DOHH2 (cell line): ENCODE results near the gene KCND1.

ENCODE experiments used
- H3F3A ChIP-seq: fragments of 200-600 bp; sonication (generic), shearing (Covaris generic); 2 replicates; pipeline ENCODE4 v1.6.0; 2016; ENCODE audit warnings: antibody characterized with exemption, mild to moderate bottlenecking; ENCODE audit not compliant: control insufficient read depth, insufficient read depth
- H3K27ac ChIP-seq: fragments of 200-600 bp; sonication (generic); 2 replicates; pipeline ENCODE4 v1.5.1; 2014; ENCODE audit warnings: low read depth, mild to moderate bottlenecking, low read length, moderate library complexity
- H3K27me3 ChIP-seq: fragments of 200-600 bp; sonication (generic); 2 replicates; pipeline ENCODE4 v1.6.1; 2014; ENCODE audit warnings: mild to moderate bottlenecking, low read length, mixed read lengths; ENCODE audit not compliant: control insufficient read depth
- H3K36me3 ChIP-seq: fragments of 200-600 bp; sonication (generic); 2 replicates; pipeline ENCODE4 v1.6.1; 2014; ENCODE audit warnings: mild to moderate bottlenecking, low read length, moderate library complexity, mixed read lengths; ENCODE audit not compliant: control insufficient read depth
- H3K4me1 ChIP-seq: fragments of 200-600 bp; sonication (generic); 2 replicates; pipeline ENCODE4 v1.6.1; 2014; ENCODE audit warnings: mild to moderate bottlenecking, low read length, mixed read lengths; ENCODE audit not compliant: control insufficient read depth
- H3K4me2 ChIP-seq: fragments of 200-600 bp; sonication (generic); 2 replicates; pipeline ENCODE4 v1.6.0; 2014; ENCODE audit warnings: mild to moderate bottlenecking, low read length, moderate library complexity
- H3K4me3 ChIP-seq: fragments of 200-600 bp; sonication (generic); 2 replicates; pipeline ENCODE4 v1.5.1; 2014; ENCODE audit warnings: mild to moderate bottlenecking, low read length, mixed read lengths
- H3K79me2 ChIP-seq: fragments of 200-600 bp; sonication (generic); 2 replicates; pipeline ENCODE4 v1.6.1; 2014; ENCODE audit warnings: mild to moderate bottlenecking, low read length, mixed read lengths; ENCODE audit not compliant: control insufficient read depth
- H3K9me2 ChIP-seq: fragments of 200-600 bp; sonication (generic); replicated peaks from 2 replicates; pipeline ENCODE4 v1.6.1; 2014; ENCODE audit warnings: mild to moderate bottlenecking, low read length, mixed read lengths; ENCODE audit not compliant: control insufficient read depth
- H3K9me3 ChIP-seq: fragments of 200-600 bp; sonication (generic); 2 replicates; pipeline ENCODE4 v1.6.1; 2014; ENCODE audit warnings: antibody characterized with exemption, low read length, mixed read lengths; ENCODE audit not compliant: control insufficient read depth, insufficient read depth
- H4K20me1 ChIP-seq: fragments of 200-600 bp; sonication (generic); 2 replicates; pipeline ENCODE4 v1.6.0; 2014; ENCODE audit warnings: low read depth, mild to moderate bottlenecking, antibody characterized with exemption, low read length, moderate library complexity; ENCODE audit not compliant: control insufficient read depth, insufficient read depth
- CTCF ChIP-seq: fragments of 200-600 bp; sonication (generic); IDR thresholded peaks from one replicate; pipeline ENCODE4 v1.5.1; 2014; ENCODE audit warnings: antibody characterized with exemption, mild to moderate bottlenecking, low read depth, low read length; ENCODE audit not compliant: poor library complexity, severe bottlenecking
- EZH2phosphoT487 ChIP-seq: fragments of 200-600 bp; sonication (generic); IDR thresholded peaks from 2 replicates; pipeline ENCODE4 v1.6.1; 2017; ENCODE audit warnings: borderline replicate concordance, mild to moderate bottlenecking, antibody characterized with exemption, low read length, moderate library complexity, mixed read lengths

The KCND1 gene

DNA sequence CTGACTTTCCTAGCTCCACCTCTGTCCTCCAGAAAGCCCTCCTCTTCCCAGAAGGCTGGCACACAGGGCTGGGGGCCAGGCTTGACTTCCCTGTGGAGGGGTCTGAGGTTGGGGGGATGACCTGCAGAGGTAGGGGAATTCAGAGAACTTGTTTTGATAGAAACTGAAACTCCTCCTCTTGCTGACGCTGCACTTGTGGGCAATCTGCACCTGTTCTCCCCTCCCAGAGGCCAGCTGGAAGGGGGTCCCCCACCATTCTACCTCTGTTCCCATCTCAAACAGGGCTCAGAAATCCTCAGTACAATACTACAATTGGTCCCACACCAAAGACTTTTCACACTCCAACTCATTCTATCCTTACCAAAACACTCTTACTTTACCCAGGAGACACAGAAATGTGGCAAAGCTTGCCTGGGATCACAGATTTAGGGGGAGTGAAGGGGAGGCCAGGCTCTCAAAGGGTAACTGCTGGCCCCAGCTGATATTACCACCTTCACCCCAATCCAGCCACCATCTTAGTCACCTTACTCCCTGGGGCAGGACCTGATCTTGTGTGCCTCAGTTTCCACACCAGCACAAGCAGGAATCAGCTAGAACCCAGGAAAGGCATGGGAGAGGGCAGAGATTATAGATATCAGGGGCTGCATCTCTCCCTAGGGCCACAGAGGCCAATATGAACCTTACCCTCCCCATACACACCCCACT, 32.8 kb downstream of the KCND1 start:
- peak overlapping the region; percentile 93 for H3K4me2 ChIP-seq
- H3K4me3 ChIP-seq: peak overlapping the region; percentile 71
- peaks cover 71% of the 10 kb centered on the region for H3K36me3 ChIP-seq
- TF ChIP-seq CTCF: no peak
- no peak for TF ChIP-seq EZH2phosphoT487
- H3K9me2 ChIP-seq: no peaks in the 10 kb centered on the region
- no peaks in the 10 kb centered on the region for H3K9me3 ChIP-seq
- H3F3A ChIP-seq: peaks cover 12% of the 10 kb centered on the region
- no peaks in the 10 kb centered on the region for H4K20me1 ChIP-seq
- peak overlapping the region; percentile 98 for H3K27ac ChIP-seq
- H3K27me3 ChIP-seq: no peaks in the 10 kb centered on the region
- peaks cover 82% of the 10 kb centered on the region for H3K79me2 ChIP-seq
- H3K4me1 ChIP-seq: peaks cover 84% of the 10 kb centered on the region

DNA sequence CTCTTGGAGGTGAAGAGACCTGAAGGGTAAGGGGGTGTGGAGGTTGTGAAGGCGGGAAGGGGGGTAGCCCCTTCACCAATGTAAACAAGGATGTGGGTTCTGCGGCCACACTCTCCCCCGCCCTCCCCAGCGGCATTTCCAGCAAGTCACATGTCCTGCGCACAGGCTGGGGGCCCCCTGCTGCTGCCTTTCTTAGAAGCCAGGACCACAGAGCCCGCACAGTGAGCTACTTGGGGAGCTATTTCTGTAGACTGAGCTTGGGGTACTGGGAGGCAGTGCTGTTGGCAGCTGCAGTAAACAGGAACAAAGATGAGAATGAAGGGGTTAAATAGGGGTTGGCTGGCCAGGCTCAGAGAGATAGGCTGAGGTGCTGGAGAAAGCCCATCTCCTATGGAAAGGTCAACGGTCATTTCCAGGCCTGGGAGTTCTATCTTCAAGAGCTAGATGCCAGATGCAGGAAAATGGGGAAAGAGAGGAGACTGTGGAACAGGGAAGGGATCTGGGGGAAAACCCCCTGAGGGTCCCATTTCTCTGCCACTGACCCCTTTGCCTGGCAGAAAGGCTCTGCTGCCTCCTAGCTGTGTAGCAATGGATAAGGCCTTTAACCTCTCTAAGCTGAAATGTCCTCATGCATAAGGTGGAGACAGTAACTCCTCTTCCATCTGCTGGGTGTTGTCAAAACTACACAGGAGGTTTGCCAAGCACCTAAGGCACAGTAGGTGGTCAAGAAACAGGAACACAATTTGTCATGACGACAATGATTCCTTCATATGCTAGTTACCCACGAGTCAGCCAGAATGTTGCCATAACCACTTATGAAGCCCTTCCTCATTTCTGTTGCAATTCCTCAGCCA, 34.4 kb downstream of the KCND1 start:
- H3K27ac ChIP-seq: peak overlapping the region; percentile 98
- H3K27me3 ChIP-seq: no peaks in the 10 kb centered on the region
- H3K4me2 ChIP-seq: peak overlapping the region; percentile 93
- no peaks in the 10 kb centered on the region for H3K9me2 ChIP-seq
- H3K4me1 ChIP-seq: peaks cover 85% of the 10 kb centered on the region
- peaks cover 72% of the 10 kb centered on the region for H3K36me3 ChIP-seq
- no peaks in the 10 kb centered on the region for H4K20me1 ChIP-seq
- peak; percentile 46 for TF ChIP-seq CTCF
- TF ChIP-seq EZH2phosphoT487: no peak
- no peaks in the 10 kb centered on the region for H3K9me3 ChIP-seq
- peaks cover 70% of the 10 kb centered on the region for H3K79me2 ChIP-seq
- peaks cover 12% of the 10 kb centered on the region for H3F3A ChIP-seq
- peak overlapping the region; percentile 71 for H3K4me3 ChIP-seq

DNA sequence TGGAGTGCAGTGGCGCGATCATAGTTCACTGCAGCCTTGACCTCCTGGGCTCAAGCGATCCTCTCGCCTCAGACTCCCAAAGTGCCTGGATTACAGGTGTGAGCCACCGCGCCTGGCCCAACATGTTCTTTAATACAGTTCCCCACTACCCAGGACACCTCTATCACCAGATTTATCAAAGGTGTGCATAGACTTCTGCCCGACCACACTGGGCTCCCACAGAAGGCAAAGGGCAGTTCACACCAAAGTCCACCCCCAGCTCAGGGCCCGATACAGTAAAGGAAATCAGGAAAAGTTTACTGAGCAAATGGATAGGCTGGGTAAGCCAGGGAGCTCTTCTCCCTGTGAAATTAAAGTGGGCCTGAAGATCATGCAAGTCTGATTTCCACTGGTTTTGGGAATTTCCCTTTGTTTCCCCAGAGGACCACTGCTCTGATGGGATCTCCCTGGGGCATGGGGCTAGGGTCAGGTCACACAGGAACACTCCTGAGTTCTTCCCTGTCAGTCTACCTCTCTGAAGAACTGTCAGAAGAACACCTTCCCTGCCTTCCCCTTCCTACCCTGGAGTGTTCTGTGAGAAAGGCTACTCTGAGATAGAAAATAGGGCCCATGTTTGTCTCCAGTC, 35.1 kb downstream of the KCND1 start:
- TF ChIP-seq EZH2phosphoT487 (no peak), CTCF (no peak)
- no peaks in the 10 kb centered on the region for H3K27me3 ChIP-seq
- H3K4me1 ChIP-seq: peaks cover 78% of the 10 kb centered on the region
- H3K9me3 ChIP-seq: no peaks in the 10 kb centered on the region
- peak overlapping the region; percentile 93 for H3K4me2 ChIP-seq
- H3K79me2 ChIP-seq: peaks cover 63% of the 10 kb centered on the region
- peaks cover 67% of the 10 kb centered on the region for H3K36me3 ChIP-seq
- peaks cover 12% of the 10 kb centered on the region for H3F3A ChIP-seq
- H3K27ac ChIP-seq: peak overlapping the region; percentile 98
- no peaks in the 10 kb centered on the region for H4K20me1 ChIP-seq
- H3K4me3 ChIP-seq: peak overlapping the region; percentile 71
- H3K9me2 ChIP-seq: no peaks in the 10 kb centered on the region
